SW480 (cell line): ENCODE data around the gene PDE3B.
"Not testable (repeated sequence)": the region's sequence is repeated elsewhere in the genome, so short reads cannot be mapped to it uniquely, and the experiment has no call there.

Experiments used
- DNase-seq: peaks from one replicate; pipeline ENCODE4 v3.0.0-alpha.2; 2016; ENCODE audit warnings: low spot score

The PDE3B gene

GRCh38 chr11:14643697-14644225, at the start of gene PDE3B:
Gene PDE3B, plus strand, starts transcription at chr11:14643804. Its CDS starts 272 bp downstream, at chr11:14644076.
- DNase-seq = peak; percentile 83

DNA sequence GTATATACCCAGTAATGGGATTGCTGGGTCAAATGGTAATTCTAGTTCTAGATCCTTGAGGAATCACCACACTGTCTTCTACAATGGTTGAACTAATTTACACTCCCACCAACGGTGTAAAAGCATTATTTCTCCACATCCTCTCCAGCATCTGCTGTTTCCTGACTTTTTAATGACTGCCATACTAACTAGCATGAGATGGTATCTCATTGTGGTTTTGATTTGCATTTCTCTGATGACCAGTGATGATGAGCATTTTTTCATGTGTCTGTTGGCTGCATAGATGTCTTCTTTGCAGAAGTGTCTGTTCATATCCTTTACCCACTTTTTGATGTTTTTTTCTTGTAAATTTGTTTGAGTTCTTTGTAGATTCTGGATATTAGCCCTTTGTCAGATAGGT, 48.3 kb upstream of the PDE3B start:
- DNase-seq = not testable (repeated sequence)

DNA sequence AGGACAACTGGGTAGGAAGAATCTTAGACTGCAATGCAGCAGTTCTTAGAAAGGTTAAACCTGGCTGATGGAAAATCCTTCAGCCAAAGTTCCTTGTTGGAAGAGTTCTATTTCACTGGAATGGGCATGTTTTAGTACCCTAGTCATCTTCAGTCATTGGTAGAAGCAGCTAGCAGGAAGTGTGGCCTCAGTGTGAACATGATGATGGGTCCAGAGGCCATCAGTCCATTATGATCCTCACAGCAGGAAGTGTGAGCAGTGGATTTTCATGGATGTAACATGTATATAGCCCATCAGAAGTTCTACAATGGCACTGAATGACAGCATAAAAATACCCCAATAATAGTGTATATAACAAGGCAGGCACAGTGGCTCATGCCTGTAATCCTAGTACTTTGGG, 35.9 kb upstream of the PDE3B start:
- DNase-seq = no peak

- DNase-seq = no peak
These were observed 33.7 kb upstream of the PDE3B start for GRCh38 chr11:14609902-14610301.

DNA sequence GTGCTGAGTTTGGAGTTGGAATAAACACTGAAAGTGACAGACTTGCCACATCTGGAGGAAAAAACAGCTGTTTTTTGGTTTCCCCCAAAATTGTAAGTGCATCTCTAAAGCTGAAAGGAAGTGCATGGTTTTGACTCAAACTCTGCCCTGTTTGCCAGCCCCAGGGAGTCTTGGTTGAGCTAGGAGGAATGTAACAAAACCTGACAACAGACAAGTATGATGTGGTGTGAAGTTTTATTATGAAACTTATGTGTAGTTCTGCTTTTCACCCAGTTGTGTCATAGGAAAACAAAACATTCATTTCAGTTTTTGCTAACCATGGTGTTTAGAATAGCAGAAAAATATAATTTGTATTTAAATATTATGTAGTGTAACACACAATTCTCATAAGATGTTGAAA, 31.7 kb upstream of the PDE3B start:
- DNase-seq = no peak

DNA sequence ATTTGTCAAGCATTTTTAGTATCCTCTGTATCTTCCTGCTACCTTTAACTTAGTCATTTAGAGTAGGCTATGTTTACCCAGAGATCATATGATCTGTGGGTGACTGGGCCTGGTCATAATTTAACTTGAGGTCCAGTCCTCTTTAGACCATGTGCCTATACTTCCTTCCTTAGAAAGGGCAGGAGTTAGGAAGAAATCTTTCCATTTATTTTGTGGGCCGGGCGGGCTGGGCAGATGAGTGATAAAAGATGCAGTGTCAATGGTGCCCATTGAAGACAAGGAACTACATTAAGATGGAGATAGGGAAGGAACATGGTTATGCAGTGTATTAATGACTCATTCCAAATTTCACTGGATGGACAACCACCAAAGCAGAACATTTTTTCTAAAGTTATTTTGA, 30.9 kb upstream of the PDE3B start:
- no peak for DNase-seq

GRCh38 chr11:14614091-14614622, 29.4 kb upstream of the PDE3B start:
- no peak for DNase-seq

- no peak for DNase-seq
These were observed 26.2 kb upstream of the PDE3B start for GRCh38 chr11:14617241-14618027.

- no peak for DNase-seq
These were observed 25.5 kb upstream of the PDE3B start for GRCh38 chr11:14618060-14618459.

DNA sequence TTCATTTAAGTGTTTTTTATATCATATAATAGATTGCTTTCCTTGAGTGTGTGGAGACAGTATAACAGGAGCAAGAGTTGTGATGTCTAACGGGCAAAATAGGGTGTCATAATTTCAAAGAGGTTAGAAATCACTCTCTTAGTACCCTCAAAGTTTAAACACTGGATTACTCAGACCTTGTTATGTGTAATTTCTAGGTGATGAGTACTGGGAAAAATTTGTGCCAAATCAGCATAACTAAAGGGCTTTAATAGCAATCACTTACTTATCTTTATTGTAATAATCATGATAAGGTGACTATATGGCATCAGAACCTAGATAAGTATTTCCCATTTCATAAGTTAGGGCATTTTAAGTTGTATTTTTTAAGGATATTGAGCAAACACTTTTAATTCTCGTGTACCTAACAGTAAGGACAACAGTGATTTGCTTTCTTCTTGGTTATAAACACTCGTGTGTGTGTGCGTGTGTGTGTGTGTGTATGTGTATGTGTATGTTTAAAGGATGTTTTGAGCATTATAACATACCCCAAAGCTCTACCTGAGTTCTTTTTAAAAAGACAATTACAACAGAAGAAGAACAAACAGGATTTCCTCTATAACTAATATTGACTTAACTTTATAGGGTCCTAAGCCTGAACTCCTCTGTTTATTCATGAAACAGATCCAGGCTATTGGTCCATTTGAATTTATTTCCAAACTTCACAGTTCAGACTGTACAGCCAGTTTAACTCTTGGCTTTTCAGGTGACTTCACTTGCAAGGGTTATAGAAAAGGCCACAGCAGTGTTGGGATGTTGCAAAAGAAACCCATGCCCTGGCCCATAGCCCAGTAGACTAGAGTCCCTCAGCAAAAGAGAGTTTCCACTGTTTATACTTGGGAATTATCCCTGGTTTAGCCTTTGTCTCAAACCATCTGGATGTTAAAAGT, 23.7 kb upstream of the PDE3B start:
- DNase-seq = no peak

DNA sequence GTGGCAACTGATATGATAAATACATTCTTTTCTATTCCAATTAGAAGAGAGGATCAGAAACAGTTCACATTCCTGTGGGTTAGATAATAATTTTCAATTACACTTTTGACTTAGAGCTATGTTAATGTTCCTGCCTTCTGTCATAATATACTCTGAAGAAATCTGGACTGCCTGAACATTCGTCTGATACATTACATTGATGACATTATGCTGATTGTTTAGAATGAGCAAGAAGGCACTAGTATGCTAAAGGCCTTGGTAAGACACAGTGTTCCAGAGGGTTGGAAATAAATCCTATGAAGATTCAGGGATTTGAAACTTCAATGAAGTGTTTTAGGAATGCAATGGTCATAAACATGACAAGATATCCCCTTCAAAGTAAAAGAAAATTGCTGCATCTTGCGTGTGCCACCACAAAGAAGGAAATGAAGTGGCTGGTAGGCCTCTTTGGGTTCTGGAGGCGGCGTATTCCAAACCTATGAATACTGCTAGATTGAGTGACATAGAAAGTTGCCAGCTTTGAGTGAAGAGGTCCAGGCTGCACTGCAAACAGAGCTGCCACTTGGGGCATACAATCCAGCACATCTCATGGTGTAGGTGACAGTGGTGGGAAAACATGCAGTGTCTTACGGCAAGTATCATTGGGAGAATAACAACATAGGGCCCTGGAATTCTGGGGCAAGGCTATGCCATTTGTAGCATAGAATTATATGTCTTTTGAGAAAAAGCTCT, 21.2 kb upstream of the PDE3B start:
- DNase-seq = no peak

DNA sequence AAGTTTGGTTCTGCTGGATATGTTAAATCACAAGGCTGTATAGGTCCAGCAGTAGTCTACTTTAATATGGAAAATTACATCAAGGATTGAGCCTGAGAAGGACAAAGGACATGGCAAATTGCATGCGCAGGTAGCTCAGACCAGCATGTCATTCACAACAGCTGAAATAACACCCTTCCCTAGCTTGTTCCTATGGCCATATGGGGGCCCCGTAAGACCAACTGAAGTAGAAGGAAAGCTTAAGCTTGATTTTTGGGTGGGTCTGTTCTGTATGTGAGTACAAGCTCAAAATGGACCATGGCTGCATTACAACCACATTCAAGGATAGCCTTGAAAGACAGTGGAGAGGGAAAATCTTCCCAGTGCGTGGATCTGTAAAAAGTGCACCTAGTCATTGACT, 20.6 kb upstream of the PDE3B start:
- no peak for DNase-seq

DNA sequence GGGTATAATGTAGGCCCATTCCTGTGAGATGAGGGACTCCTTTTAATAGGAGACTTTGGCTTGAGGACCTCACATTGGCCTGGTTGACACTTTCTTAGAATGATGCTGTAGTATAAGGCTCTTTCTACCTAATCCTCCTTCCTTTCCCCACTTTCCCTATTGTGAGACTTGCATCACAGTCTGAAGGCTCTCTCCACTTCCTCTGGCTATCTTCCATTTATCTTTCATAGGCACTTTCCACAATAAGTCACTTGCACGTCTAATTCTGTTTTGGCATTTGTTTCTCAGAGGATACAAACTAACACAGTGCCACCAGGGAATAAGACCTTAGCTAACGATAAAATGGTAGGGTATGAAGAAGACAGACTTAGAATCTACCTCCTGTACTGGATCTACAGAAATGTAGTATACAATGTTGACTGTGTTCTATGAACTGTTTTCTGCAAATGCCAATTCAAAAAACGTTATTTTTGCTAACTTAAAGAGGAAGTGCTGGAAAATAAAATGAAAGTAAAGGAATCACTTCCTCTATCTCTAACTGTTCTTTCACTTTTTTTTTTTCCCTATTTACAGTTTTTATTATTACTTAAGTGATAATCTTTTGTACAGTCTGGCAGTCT, 17.9 kb upstream of the PDE3B start:
- no peak for DNase-seq

GRCh38 chr11:14626650-14627049, 17.0 kb upstream of the PDE3B start:
- DNase-seq = no peak

DNA sequence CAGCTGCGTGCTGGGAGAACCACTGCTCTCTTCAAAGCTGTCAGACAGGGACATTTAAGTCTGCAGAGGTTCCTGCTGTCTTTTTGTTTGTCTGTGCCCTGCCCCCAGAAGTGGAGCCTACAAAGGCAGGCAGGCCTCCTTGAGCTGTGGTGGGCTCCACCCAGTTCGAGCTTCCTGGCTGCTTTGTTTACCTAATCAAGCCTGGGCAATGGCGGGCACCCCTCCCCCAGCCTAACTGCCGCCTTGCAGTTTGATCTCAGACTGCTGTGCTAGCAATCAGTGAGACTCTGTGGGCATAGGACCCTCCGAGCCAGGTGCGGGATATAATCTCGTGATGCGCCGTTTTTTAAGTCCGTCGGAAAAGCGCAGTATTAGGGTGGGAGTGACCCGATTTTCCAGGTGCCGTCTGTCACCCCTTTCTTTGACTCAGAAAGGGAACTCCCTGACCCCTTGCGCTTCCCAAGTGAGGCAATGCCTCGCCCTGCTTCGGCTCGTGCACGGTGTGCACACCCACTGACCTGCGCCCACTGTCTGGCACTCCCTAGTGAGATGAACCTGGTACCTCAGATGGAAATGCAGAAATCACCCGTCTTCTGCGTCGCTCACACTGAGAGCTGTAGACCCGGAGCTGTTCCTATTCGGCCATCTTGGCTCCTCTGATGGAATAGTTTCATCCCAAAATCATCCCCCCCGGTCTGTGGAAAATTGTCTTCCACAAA, 9.9 kb upstream of the PDE3B start:
- DNase-seq = not testable (repeated sequence)

- DNase-seq = no peak
These were observed 8.8 kb upstream of the PDE3B start for GRCh38 chr11:14634813-14635212.

- DNase-seq = no peak
These were observed 8.1 kb upstream of the PDE3B start for GRCh38 chr11:14635546-14635945.

GRCh38 chr11:14636119-14636518, 7.5 kb upstream of the PDE3B start:
- DNase-seq = no peak

DNA sequence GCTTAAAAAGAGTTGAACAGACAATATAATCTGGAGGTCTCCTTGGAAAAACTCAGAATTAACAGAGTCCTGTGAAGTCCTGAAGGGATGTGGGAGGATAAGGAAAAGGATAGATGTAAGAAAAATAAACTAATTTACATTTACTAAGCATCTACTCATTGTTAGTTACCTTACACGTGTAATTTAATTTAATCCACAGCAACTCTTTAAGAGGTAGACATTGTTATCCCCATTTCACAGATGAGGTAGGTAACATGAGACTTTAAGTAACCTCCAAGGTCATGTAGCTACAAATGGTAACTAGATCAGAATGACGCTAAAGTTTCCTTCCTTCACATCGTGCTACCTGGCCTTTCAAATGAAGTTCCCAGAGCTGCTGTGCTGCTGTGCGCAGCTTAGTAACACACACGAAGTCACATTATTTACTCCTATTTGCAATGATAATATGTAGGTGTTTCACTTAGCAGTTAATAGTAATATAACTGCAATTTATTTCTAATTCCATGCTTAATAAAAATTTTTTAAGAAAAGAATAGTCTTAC, 5.7 kb upstream of the PDE3B start:
- no peak for DNase-seq

- peak; percentile 16 for DNase-seq
These were observed 5.0 kb upstream of the PDE3B start for GRCh38 chr11:14638561-14638960.
